H1 (cell line): ENCODE data around the gene KRT27. TPM values are rescaled to one million over a fixed set of nuclear protein-coding genes. Genes with fewer than 3 reads are reported as not detected.

ENCODE experiments used
- CTCF ChIA-PET: fragments of 300-600 bp; sonication (Branson Sonifier 250); formaldehyde crosslinking; loops from one replicate; lab custom pipeline; 2021; ENCODE audit not compliant: partially characterized antibody; lab: Charles Lee
- POLR2A ChIA-PET: fragments of 300-600 bp; sonication (Branson Sonifier 250); formaldehyde crosslinking; loops from one replicate; lab custom pipeline; 2021; ENCODE audit warnings: inconsistent platforms; ENCODE audit not compliant: partially characterized antibody; lab: Charles Lee
- DNase-seq, 2 experiments: peaks; one replicate each; pipeline versions ENCODE4 v3.0.0 to v3.0.0-alpha.2; 2010 to 2022; ENCODE audit warnings: low spot score in 2 of 2, low read depth in 1 of 2, mixed read lengths in 1 of 2
- FAIRE-seq: peaks from 2 replicates; lab custom pipeline; 2011; peaks lifted over from hg19 to GRCh38; lab: Jason Lieb, UNC
- H2AFZ ChIP-seq: 2 replicates; pipeline ENCODE4 v1.8.1; 2012; ENCODE audit warnings: low read length, inconsistent platforms
- H2AK5ac ChIP-seq: 2 replicates; pipeline ENCODE4 v1.6.1; 2013; ENCODE audit warnings: low read depth, low read length
- H2BK120ac ChIP-seq: replicated peaks from 2 replicates; pipeline ENCODE3; 2013; ENCODE audit warnings: low read depth, low read length, inconsistent platforms
- H2BK12ac ChIP-seq: 2 replicates; pipeline ENCODE4 v1.6.1; 2013; ENCODE audit warnings: low read depth, low read length
- H2BK15ac ChIP-seq: 2 replicates; pipeline ENCODE4 v1.6.1; 2013; ENCODE audit warnings: low read length
- H2BK20ac ChIP-seq: 2 replicates; pipeline ENCODE4 v1.6.1; 2013; ENCODE audit warnings: low read length
- H2BK5ac ChIP-seq: 2 replicates; pipeline ENCODE4 v1.6.1; 2013; ENCODE audit warnings: low read depth, low read length
- H3K14ac ChIP-seq: 2 replicates; pipeline ENCODE4 v1.6.1; 2013; ENCODE audit warnings: inconsistent platforms; ENCODE audit not compliant: insufficient read length
- H3K18ac ChIP-seq: 2 replicates; pipeline ENCODE4 v1.6.1; 2013; ENCODE audit warnings: low read length; ENCODE audit errors: extremely low read depth
- H3K23ac ChIP-seq: 2 replicates; pipeline ENCODE4 v1.6.1; 2013; ENCODE audit warnings: inconsistent platforms; ENCODE audit not compliant: insufficient read length
- H3K23me2 ChIP-seq: 2 replicates; pipeline ENCODE4 v1.6.1; 2013; ENCODE audit warnings: low read depth, low read length
- H3K27ac ChIP-seq: 2 replicates; pipeline ENCODE4 v1.6.1; 2011; ENCODE audit warnings: low read depth, low read length, inconsistent platforms
- H3K27me3 ChIP-seq, 4 experiments: replicated peaks in 1 of 4; 1 replicate in 1 of 4; 2 replicates in 3 of 4; pipeline versions ENCODE4 v1.6.1 to v1.8.1; 2011 to 2013; ENCODE audit warnings: low read length in 3 of 4, mild to moderate bottlenecking in 3 of 4, inconsistent platforms in 2 of 4, mixed read lengths in 2 of 4, moderate library complexity in 1 of 4; ENCODE audit not compliant: control insufficient read depth in 3 of 4, insufficient read depth in 3 of 4; ENCODE audit errors: extremely low read depth in 1 of 4
- H3K36me3 ChIP-seq, 4 experiments: 2 replicates each; pipeline versions ENCODE4 v1.6.1 to v1.8.1; 2011 to 2013; ENCODE audit warnings: mild to moderate bottlenecking in 4 of 4, low read length in 3 of 4, moderate library complexity in 2 of 4, control low read depth in 1 of 4, inconsistent platforms in 1 of 4; ENCODE audit not compliant: insufficient read depth in 4 of 4, control insufficient read depth in 2 of 4
- H3K4ac ChIP-seq: replicated peaks from 2 replicates; pipeline ENCODE3; 2013; ENCODE audit warnings: low read length, low read depth, mixed read lengths, inconsistent platforms; ENCODE audit not compliant: insufficient read length
- H3K4me1 ChIP-seq, 4 experiments: replicated peaks in 1 of 4; 1 replicate in 1 of 4; 2 replicates in 3 of 4; pipeline versions ENCODE4 v1.6.1 to v1.8.1; 2011 to 2013; ENCODE audit warnings: low read length in 3 of 4, inconsistent platforms in 2 of 4, mixed read lengths in 1 of 4; ENCODE audit not compliant: insufficient read depth in 4 of 4, control insufficient read depth in 3 of 4
- H3K4me2 ChIP-seq, 2 experiments: 2 replicates each; pipeline versions ENCODE4 v1.6.1 to v1.8.1; 2011 to 2013; ENCODE audit warnings: low read depth in 2 of 2, low read length in 2 of 2, control low read depth in 1 of 2, inconsistent platforms in 1 of 2, mild to moderate bottlenecking in 1 of 2; ENCODE audit not compliant: insufficient read depth in 1 of 2
- H3K4me3 ChIP-seq, 4 experiments: fragments of 200-600, 300-600 bp in 1 of 4; sonication (generic), shearing (Covaris generic), sonication (Bioruptor Twin) in 1 of 4; 2 replicates each; pipeline versions ENCODE4 v1.5.1 to v1.8.1; 2011 to 2016; ENCODE audit warnings: low read length in 4 of 4, low read depth in 3 of 4, control low read depth in 2 of 4, inconsistent platforms in 2 of 4, mild to moderate bottlenecking in 2 of 4, mixed read lengths in 1 of 4, moderate library complexity in 1 of 4; ENCODE audit not compliant: insufficient read depth in 2 of 4; ENCODE audit errors: extremely low read depth in 1 of 4
- H3K56ac ChIP-seq: replicated peaks from 2 replicates; pipeline ENCODE3; 2013; ENCODE audit warnings: low read depth, mild to moderate bottlenecking, mixed read lengths, low read length, inconsistent platforms; ENCODE audit not compliant: insufficient read length
- H3K79me1 ChIP-seq: 2 replicates; pipeline ENCODE4 v1.6.1; 2013; ENCODE audit warnings: low read depth, low read length, control low read depth
- H3K79me2 ChIP-seq, 2 experiments: 2 replicates each; pipeline versions ENCODE4 v1.6.1 to v1.8.1; 2012 to 2013; ENCODE audit warnings: low read length in 2 of 2, mild to moderate bottlenecking in 2 of 2, inconsistent platforms in 1 of 2; ENCODE audit not compliant: insufficient read depth in 2 of 2, control insufficient read depth in 1 of 2
- H3K9ac ChIP-seq, 4 experiments: replicated peaks in 1 of 4; 1 replicate in 1 of 4; 2 replicates in 3 of 4; pipeline versions ENCODE4 v1.6.1 to v1.8.1; 2011 to 2013; ENCODE audit warnings: low read depth in 3 of 4, low read length in 3 of 4, control low read depth in 2 of 4, mild to moderate bottlenecking in 2 of 4, moderate library complexity in 2 of 4, inconsistent platforms in 1 of 4; ENCODE audit errors: extremely low read depth in 1 of 4
- H3K9me3 ChIP-seq, 2 experiments: 2 replicates each; pipeline versions ENCODE4 v1.6.1 to v1.8.1; 2012 to 2013; ENCODE audit warnings: mild to moderate bottlenecking in 2 of 2, moderate library complexity in 2 of 2, control low read depth in 1 of 2, inconsistent platforms in 1 of 2, low read depth in 1 of 2, low read length in 1 of 2, mixed read lengths in 1 of 2; ENCODE audit not compliant: insufficient read depth in 2 of 2
- H4K20me1 ChIP-seq, 2 experiments: replicated peaks in 1 of 2; 2 replicates each; pipeline versions ENCODE3 to v1.8.1; 2011 to 2013; ENCODE audit warnings: inconsistent platforms in 2 of 2, low read length in 2 of 2, mild to moderate bottlenecking in 1 of 2; ENCODE audit not compliant: insufficient read depth in 2 of 2, control insufficient read depth in 1 of 2
- H4K5ac ChIP-seq: 2 replicates; pipeline ENCODE4 v1.6.1; 2013; ENCODE audit warnings: low read length, low read depth, mixed read lengths, inconsistent platforms; ENCODE audit not compliant: insufficient read length
- H4K8ac ChIP-seq: 2 replicates; pipeline ENCODE4 v1.8.0; 2013; ENCODE audit warnings: mild to moderate bottlenecking, moderate library complexity, low read length, inconsistent platforms; ENCODE audit not compliant: insufficient read depth; ENCODE audit errors: extremely low read depth
- H4K91ac ChIP-seq: replicated peaks from 2 replicates; pipeline ENCODE3; 2013; ENCODE audit warnings: low read length, mixed read lengths, inconsistent platforms; ENCODE audit not compliant: insufficient read length
- ASH2L ChIP-seq: fragments of 200-600, 300-600 bp; sonication (generic); IDR thresholded peaks from one replicate; pipeline ENCODE4 v1.7.1; 2017; ENCODE audit warnings: low read length
- WGBS, 2 experiments: shearing (Covaris generic) in 1 of 2; methylation state at CpG; one replicate each; pipeline versions ENCODE4 v1.1.6 to v1.1.7; 2013 to 2015; ENCODE audit warnings: low lambda C conversion rate in 2 of 2, mixed read lengths in 2 of 2, inconsistent platforms in 1 of 2, low coverage in 1 of 2, missing lambda C conversion rate in 1 of 2; ENCODE audit not compliant: insufficient replicate concordance in 2 of 2, insufficient coverage in 1 of 2, insufficient read length in 1 of 2; ENCODE audit errors: extremely low coverage in 1 of 2, missing lambda C conversion rate in 1 of 2; 5-methylcytosine and 5-hydroxymethylcytosine counted together
- polyA plus RNA-seq, 7 experiments: library from polyadenylated mRNA; depleted of rRNA in 3 of 7; stranded (reverse) in 5 of 7; unstranded in 2 of 7; fragments of >200 nt in 5 of 7; fragments of 200-250 nt in 2 of 7; gene quantifications; 1 replicate in 5 of 7; 2 replicates in 1 of 7; 4 replicates in 1 of 7; pipeline versions ENCODE4 v1.2.1 to v1.2.3, GENCODE V29; 2011 to 2013; ENCODE audit warnings: missing spikeins in 2 of 7, mixed read lengths in 2 of 7
- total RNA-seq: library from RNA; stranded (reverse); fragmentation: NEBNext Ultra II Directional; extraction: Animal tissue kit (Norgen Biotek cat#: 25700); gene quantifications from 2 replicates; pipeline ENCODE4 v1.2.1, GENCODE V29; 2021

Gene KRT27
- total and polyA plus RNA-seq, 2 of the 8 experiments (the other 6 are each of a cell fraction or from before 2014, with no cell fraction given): not detected

DNA sequence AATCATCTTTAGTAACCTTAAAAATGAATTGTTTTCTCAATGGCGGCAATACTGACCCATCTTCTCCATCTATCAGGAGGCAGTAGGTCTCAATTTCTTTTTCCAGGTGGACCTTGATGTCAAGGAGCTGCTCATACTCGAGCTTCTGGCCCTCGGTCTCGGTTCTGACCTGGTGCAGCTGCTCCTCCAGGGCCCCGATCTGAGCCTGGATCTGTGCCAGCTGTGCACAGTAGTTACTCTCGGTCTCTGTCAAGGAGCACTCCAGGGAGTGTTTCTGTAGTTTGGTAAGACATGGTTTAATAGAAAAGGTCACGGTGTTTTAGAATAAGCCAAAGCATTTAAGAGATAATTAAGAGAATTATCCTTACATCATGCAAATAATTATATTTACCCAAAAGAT is 4.9 kb downstream of the KRT27 start:
- Histone ChIP-seq H2BK20ac (no peak overlapping the region), H3K79me2 (no peaks in the 10 kb centered on the region), H2BK15ac (no peak overlapping the region), H3K23me2 (no peaks in the 10 kb centered on the region), H3K36me3 (no peaks in the 10 kb centered on the region), H3K56ac (no peak overlapping the region), H2BK12ac (no peak overlapping the region), H4K91ac (no peak overlapping the region), H3K4me1 (no peaks in the 10 kb centered on the region), H2BK120ac (no peak overlapping the region), H4K5ac (no peak overlapping the region), H3K14ac (no peak overlapping the region), H3K79me1 (no peaks in the 10 kb centered on the region), H4K20me1 (no peaks in the 10 kb centered on the region), H4K8ac (no peak overlapping the region), H3K18ac (no peak overlapping the region), H3K27me3 (peaks cover 0 to 3% (median 1%) of the 10 kb centered on the region in 4 experiments; a peak in 3 of 7 replicates), H3K4ac (no peak overlapping the region), H2AK5ac (no peak overlapping the region), H2BK5ac (no peak overlapping the region), H3K9ac (no peak overlapping the region), H2AFZ (no peak overlapping the region), H3K4me3 (no peak overlapping the region), H3K27ac (no peak overlapping the region), H3K4me2 (no peak overlapping the region), H3K9me3 (no peaks in the 10 kb centered on the region), H3K23ac (no peak overlapping the region)
- DNase-seq: no peak
- CTCF ChIA-PET: interaction anchor here (0.6 to 1.3 kb wide), 2 partner anchors 108 to 188 kb away, joined by 4 to 6 read pairs; partner anchors contain the start of gene KRT20
- WGBS, 2 experiments: 93% methylated on average over 7 of the region's 7 CpGs; no CpG with 5 or more reads in 1 of the 2 experiments
- POLR2A ChIA-PET: interaction anchor here (1.0 kb wide), 1 partner anchor 130 kb away, joined by 6 read pairs; the partner anchor contains the start of gene SMARCE1
- FAIRE-seq: no peak
- TF ChIP-seq ASH2L: no peak
